Measurements from ENCODE around the gene EAPP. TPM values are rescaled to one million over a fixed set of nuclear protein-coding genes. Genes with fewer than 3 reads are reported as not detected.

Gene EAPP
- total RNA-seq, 4 donors from 2014 or later, result 16.1 to 83.6 (median 38.8) TPM

- Histone ChIP-seq H3K4me1 (peaks cover 13 to 39% (median 26%) of the 10 kb centered on the region in 4 donors), H3K27ac (peak overlapping the region; percentile 84 to 91 (median 89)), H3K27me3 (no peaks in the 10 kb centered on the region), H3K4me3 (no peak overlapping the region), H3K9me3 (no peaks in the 10 kb centered on the region), H3K36me3 (no peaks in the 10 kb centered on the region)
- no peak for DNase-seq
- whole genome bisulfite sequencing, 2 donors (ENCODE audit: low coverage in 1 of 2), result 84 to 91% methylated on average over 6 to 11 of the region's 11 CpGs
- in situ Hi-C loops (cut with MboI; ENCODE audit: low pct_ligation_motif_present in 1 of 4, low pct_unique_long_range_greater_than_20kb in 1 of 4, low sequenced_read_pairs in 3 of 4), result loop anchor here in 1 of 4 donors (10.0 kb wide), 1 partner anchor 131 kb away; no protein-coding TSS in a partner anchor
- intact Hi-C loops (cut with DNase I; ENCODE audit: low total_unique reads), result no loop called here
- TF ChIP-seq POLR2AphosphoS5 (IDR thresholded peaks at IDR 0.05), result no peak
- no peak for TF ChIP-seq EP300 (IDR thresholded peaks at IDR 0.05; ENCODE audit: low read depth)
- TF ChIP-seq POLR2A (IDR thresholded peaks at IDR 0.05), result no peak
- TF ChIP-seq CTCF (IDR thresholded peaks at IDR 0.05), result no peak
Observed at GRCh38 chr14:34496007-34496678, 43.4 kb downstream of the EAPP start.

- TF ChIP-seq CTCF (IDR thresholded peaks at IDR 0.05) (no peak), POLR2AphosphoS5 (IDR thresholded peaks at IDR 0.05) (no peak), EP300 (IDR thresholded peaks at IDR 0.05; ENCODE audit: low read depth) (no peak), POLR2A (IDR thresholded peaks at IDR 0.05) (no peak)
Observed at GRCh38 chr14:34489324-34489723, 50.2 kb downstream of the EAPP start.

GRCh38 chr14:34488528-34488927 is 51.0 kb downstream of the EAPP start:
- Histone ChIP-seq H3K36me3 (no peaks in the 10 kb centered on the region), H3K27me3 (no peaks in the 10 kb centered on the region), H3K27ac (no peak overlapping the region), H3K4me3 (no peak overlapping the region), H3K9me3 (no peaks in the 10 kb centered on the region), H3K4me1 (no peaks in the 10 kb centered on the region)
- in situ Hi-C loops (cut with MboI; ENCODE audit: low pct_ligation_motif_present in 1 of 4, low pct_unique_long_range_greater_than_20kb in 1 of 4, low sequenced_read_pairs in 3 of 4) (no loop called here), intact Hi-C loops (cut with DNase I; ENCODE audit: low total_unique reads) (no loop called here)
- TF ChIP-seq POLR2AphosphoS5 (IDR thresholded peaks at IDR 0.05) (no peak), CTCF (IDR thresholded peaks at IDR 0.05) (no peak), POLR2A (IDR thresholded peaks at IDR 0.05) (no peak), EP300 (IDR thresholded peaks at IDR 0.05; ENCODE audit: low read depth) (no peak)
- no peak for DNase-seq
- 93 to 100% methylated on average over 6 to 7 of the region's 7 CpGs for WGBS, 2 donors (ENCODE audit: low coverage in 1 of 2)

More at GRCh38 chr14:34489324-34489723, 50.2 kb downstream of the EAPP start:
- 33 to 36% methylated on average over 1 of the region's 1 CpG for WGBS, 2 donors (ENCODE audit: low coverage in 1 of 2)
- Histone ChIP-seq H3K9me3 (no peaks in the 10 kb centered on the region), H3K27ac (no peak overlapping the region), H3K27me3 (no peaks in the 10 kb centered on the region), H3K4me3 (no peak overlapping the region), H3K36me3 (no peaks in the 10 kb centered on the region), H3K4me1 (no peaks in the 10 kb centered on the region)
- intact Hi-C loops (cut with DNase I; ENCODE audit: low total_unique reads) (no loop called here), in situ Hi-C loops (cut with MboI; ENCODE audit: low pct_ligation_motif_present in 1 of 4, low pct_unique_long_range_greater_than_20kb in 1 of 4, low sequenced_read_pairs in 3 of 4) (no loop called here)
- DNase-seq, result no peak

- DNase-seq, result no peak
- TF ChIP-seq POLR2AphosphoS5 (IDR thresholded peaks at IDR 0.05) (no peak), POLR2A (IDR thresholded peaks at IDR 0.05) (no peak), EP300 (IDR thresholded peaks at IDR 0.05; ENCODE audit: low read depth) (no peak), CTCF (IDR thresholded peaks at IDR 0.05) (no peak)
- Histone ChIP-seq H3K9me3 (no peaks in the 10 kb centered on the region), H3K36me3 (no peaks in the 10 kb centered on the region), H3K4me3 (no peak overlapping the region), H3K4me1 (no peaks in the 10 kb centered on the region), H3K27me3 (no peaks in the 10 kb centered on the region), H3K27ac (no peak overlapping the region)
- intact Hi-C loops (cut with DNase I; ENCODE audit: low total_unique reads) (no loop called here), in situ Hi-C loops (cut with MboI; ENCODE audit: low pct_ligation_motif_present in 1 of 4, low pct_unique_long_range_greater_than_20kb in 1 of 4, low sequenced_read_pairs in 3 of 4) (no loop called here)
- WGBS, 2 donors (ENCODE audit: low coverage in 1 of 2), result 83 to 100% methylated on average over 1 of the region's 1 CpG
Observed at GRCh38 chr14:34484726-34485125, 54.8 kb downstream of the EAPP start.

Data from transverse colon (tissue), 4 donors.